ENCODE measurements around the gene LTBP3. TPM values are rescaled to one million over a fixed set of nuclear protein-coding genes. Genes with fewer than 3 reads are reported as not detected.

The LTBP3 gene
- total RNA-seq, 1 experiment from 2014 or later = 53.2 TPM

DNA sequence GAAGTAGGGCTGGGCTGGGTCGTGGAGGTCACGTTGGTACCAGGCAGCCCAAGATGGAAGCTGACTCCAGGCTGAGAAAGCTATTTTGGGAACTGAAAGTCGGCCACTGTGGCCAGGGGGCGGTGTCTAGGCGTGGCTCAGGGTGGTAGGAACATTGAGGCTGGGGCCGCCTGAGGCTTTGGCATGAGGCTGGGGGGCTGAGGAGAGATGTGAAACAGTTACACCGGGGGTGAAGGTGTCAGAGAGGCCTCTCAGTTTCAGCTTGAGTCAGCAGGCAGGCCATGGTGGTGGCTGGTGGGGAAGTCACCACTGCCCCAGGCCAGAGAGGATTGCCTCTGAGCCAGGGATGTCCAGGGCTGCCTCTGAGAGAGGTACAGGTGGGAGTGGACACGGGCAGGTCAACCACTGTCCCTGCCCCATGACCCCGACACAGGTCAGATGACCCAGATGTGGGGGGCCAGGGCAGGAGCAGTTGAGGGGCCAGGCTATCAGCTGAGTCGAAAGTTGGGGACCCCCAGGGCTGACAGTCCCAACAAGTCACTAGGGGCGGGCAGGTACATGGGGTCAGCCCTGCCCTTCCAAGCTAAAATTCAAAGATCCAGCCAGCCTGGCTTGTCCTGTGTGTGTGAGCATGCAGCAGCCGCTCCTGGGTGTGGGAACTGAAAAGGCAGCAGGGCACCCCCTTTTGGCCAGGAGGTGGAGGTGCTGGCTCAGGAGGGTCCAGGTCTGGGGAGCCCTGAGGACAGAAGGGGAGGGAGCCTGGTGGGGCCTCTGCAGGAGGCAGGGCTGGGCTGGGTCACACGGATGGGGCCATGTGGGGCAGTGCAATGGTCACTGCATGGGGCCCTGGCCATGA, 30.3 kb upstream of the LTBP3 start:
- peak; percentile 51 for DNase-seq (ENCODE audit: low spot score)
- in situ Hi-C loops (cut with HindIII; ENCODE audit: low sequenced_read_pairs) = no loop called here

DNA sequence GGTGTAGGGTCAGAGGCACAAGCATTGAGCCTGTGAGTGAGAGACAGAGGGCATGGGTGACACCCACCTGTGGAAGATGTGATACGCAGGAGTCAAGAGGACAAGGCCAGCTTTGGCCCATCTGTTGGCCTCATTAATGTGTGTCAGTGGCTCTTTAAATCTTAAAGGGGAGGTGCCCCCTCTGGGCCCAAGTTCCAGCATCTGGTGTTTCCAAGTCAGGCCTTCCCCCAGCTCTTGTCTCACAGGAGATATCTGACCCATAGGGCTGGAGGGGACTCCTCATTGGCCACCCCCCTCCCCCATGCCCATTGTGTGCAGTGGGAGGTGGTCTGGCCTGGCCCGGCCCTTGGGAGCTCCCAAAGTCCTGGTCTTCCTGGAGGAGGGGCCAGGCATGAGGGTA, 28.5 kb upstream of the LTBP3 start:
- in situ Hi-C loops (cut with HindIII; ENCODE audit: low sequenced_read_pairs) = no loop called here
- DNase-seq (ENCODE audit: low spot score) = peak; percentile 71

GRCh38 chr11:65586247-65586630, 28.1 kb upstream of the LTBP3 start:
- DNase-seq (ENCODE audit: low spot score) = no peak
- in situ Hi-C loops (cut with HindIII; ENCODE audit: low sequenced_read_pairs) = no loop called here

GRCh38 chr11:65585396-65586246, 27.5 kb upstream of the LTBP3 start:
- in situ Hi-C loops (cut with HindIII; ENCODE audit: low sequenced_read_pairs) = no loop called here
- DNase-seq (ENCODE audit: low spot score) = no peak

DNA sequence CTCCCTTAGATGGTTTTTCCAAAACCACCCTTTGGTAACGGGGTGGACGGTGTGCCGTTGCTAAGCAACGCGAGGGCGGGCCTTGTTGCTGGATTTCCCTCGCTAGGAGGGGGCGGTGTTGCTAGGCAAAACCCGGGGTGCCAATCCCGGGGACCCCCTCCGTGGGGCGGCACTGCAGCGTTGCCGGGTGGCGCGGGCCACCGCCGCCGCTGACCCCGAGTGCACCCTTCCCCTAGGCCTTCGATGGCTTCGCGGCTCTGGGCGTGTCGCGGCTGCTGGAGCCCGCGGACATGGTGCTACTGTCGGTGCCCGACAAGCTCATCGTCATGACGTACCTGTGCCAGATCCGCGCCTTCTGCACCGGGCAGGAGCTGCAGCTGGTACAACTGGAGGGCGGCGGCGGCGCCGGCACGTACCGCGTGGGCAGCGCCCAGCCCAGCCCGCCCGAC, 26.6 kb upstream of the LTBP3 start:
- in situ Hi-C loops (cut with HindIII; ENCODE audit: low sequenced_read_pairs) = no loop called here
- DNase-seq (ENCODE audit: low spot score) = peak; percentile 69

- in situ Hi-C loops (cut with HindIII; ENCODE audit: low sequenced_read_pairs) = no loop called here
- DNase-seq (ENCODE audit: low spot score) = no peak
Observed at GRCh38 chr11:65584106-65584505, 25.9 kb upstream of the LTBP3 start.

GRCh38 chr11:65583589-65583988, 25.4 kb upstream of the LTBP3 start:
- no peak for DNase-seq (ENCODE audit: low spot score)
- in situ Hi-C loops (cut with HindIII; ENCODE audit: low sequenced_read_pairs) = no loop called here

- in situ Hi-C loops (cut with HindIII; ENCODE audit: low sequenced_read_pairs) = no loop called here
- no peak for DNase-seq (ENCODE audit: low spot score)
Observed at GRCh38 chr11:65581928-65582327, 23.8 kb upstream of the LTBP3 start.

- no peak for DNase-seq (ENCODE audit: low spot score)
- in situ Hi-C loops (cut with HindIII; ENCODE audit: low sequenced_read_pairs) = no loop called here
Observed at GRCh38 chr11:65580756-65581155, 22.6 kb upstream of the LTBP3 start.

DNA sequence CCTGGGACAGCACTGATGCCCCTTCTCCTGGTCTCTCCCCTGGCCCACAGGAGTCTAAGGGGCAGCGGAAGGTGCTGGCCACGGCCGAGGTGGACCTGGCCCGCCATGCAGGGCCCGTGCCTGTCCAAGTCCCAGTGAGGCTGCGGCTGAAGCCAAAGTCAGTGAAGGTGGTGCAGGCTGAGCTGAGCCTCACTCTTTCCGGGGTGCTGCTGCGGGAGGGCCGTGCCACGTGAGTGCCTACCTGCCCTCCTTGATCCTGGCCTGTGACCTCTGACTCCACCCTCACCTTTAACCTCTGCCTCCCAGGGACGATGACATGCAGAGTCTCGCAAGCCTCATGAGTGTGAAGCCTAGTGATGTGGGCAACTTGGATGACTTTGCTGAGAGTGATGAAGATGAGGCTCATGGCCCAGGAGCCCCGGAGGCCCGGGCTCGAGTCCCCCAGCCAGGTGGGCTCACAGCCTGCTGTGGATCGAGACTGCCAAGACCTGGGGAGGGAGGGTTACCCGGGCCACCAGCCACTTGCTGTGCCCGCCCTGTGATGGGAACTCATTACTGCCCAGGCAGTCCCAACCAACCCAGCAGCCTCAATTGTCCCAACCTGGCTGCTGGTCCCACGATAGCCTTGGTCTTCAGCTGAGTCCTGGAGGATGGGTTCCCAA, 22.0 kb upstream of the LTBP3 start:
- in situ Hi-C loops (cut with HindIII; ENCODE audit: low sequenced_read_pairs) = no loop called here
- DNase-seq (ENCODE audit: low spot score) = no peak

DNA sequence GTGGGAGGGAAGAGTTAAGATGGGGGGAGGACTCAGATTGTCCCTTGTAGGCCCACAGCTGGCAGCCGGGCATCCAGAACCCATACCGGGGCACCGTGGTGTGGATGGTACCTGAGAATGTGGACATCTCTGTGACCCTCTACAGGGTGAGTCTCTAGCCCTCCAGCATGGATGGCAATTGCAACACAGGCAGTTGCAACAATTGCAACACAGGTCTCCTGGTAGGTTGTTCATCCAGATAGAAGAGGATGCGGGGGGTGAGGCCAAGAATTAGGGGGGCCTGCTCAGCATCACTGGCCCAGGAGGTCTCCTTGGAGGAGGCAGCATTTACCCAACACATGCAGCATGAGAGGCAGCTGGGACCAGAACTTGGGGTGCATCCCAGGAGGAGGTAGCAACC, 21.1 kb upstream of the LTBP3 start:
- in situ Hi-C loops (cut with HindIII; ENCODE audit: low sequenced_read_pairs) = no loop called here
- DNase-seq (ENCODE audit: low spot score) = no peak

- in situ Hi-C loops (cut with HindIII; ENCODE audit: low sequenced_read_pairs) = no loop called here
- DNase-seq (ENCODE audit: low spot score) = no peak
Observed at GRCh38 chr11:65578667-65579066, 20.5 kb upstream of the LTBP3 start.

DNA sequence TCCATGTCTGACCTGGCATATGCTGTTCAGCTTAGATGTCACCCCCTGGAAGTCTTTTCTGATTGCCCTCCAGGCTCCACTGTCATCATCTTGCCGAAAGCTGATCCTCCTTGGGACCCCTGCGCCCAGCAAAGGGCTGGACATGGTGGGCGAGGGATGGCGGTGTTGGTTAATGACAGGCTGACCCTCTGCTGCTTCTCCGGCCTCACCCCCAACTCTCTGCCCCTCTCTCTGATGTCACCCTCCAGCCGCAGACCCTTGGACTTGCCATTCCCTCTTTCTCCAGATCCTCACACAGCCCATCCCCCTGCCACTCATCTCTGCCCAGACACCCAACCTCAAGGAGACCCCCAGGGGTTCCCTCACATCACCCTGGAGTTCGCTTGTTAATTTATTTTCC, 20.0 kb upstream of the LTBP3 start:
- no peak for DNase-seq (ENCODE audit: low spot score)
- in situ Hi-C loops (cut with HindIII; ENCODE audit: low sequenced_read_pairs) = no loop called here

DNA sequence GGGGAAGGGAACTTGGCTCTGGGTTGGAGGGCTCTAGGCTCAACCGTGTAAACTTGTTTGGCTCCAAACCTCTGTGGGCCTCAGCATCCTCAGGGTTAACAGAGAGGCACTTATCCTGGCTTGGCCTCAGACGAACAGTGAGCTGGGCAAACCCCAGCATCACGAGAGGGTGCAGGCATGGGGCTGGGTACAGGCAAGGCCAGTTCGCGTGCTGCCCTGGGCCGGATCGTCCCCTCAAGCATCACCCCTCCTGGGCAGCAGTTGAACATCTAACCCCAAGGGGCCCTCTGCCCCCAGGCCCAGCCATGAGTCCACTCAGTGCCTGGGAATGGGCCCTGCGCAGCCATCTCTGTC, 19.6 kb upstream of the LTBP3 start:
- in situ Hi-C loops (cut with HindIII; ENCODE audit: low sequenced_read_pairs) = no loop called here
- no peak for DNase-seq (ENCODE audit: low spot score)

- in situ Hi-C loops (cut with HindIII; ENCODE audit: low sequenced_read_pairs) = no loop called here
- DNase-seq (ENCODE audit: low spot score) = no peak
Observed at GRCh38 chr11:65576867-65577755, 19.0 kb upstream of the LTBP3 start.

DNA sequence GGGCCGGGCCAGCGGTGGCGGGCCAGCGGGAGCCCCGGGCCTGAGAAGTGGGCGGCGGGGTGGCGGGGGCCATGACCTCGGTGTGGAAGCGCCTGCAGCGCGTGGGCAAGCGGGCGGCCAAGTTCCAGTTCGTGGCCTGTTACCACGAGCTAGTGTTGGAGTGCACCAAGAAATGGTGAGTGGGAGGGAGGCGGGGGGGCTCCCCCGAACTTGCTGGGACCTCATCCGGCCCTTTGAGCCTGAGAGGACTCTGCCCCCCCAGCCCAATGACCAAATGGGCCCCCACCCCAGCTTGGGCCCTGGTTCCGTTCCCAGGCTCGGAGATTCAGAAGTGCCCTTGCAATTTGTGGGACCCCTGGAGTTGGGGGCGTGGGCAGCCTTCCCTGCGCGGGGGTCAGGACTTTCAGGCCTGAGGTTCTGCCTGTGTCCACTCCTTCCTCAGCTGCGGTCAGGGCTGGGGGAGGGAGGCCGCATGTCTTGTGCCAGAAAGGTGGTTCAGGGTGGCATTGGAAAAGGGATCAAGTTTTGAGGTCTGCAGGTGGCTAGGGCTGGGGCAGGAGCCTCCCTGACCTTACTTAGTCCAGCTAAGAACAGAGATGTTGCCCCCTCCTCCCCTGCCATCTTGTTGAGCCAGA, 18.2 kb upstream of the LTBP3 start:
- in situ Hi-C loops (cut with HindIII; ENCODE audit: low sequenced_read_pairs) = no loop called here
- no peak for DNase-seq (ENCODE audit: low spot score)

- in situ Hi-C loops (cut with HindIII; ENCODE audit: low sequenced_read_pairs) = no loop called here
- DNase-seq (ENCODE audit: low spot score) = no peak
Observed at GRCh38 chr11:65575568-65576231, 17.5 kb upstream of the LTBP3 start, which contains the start of gene EHBP1L1. Gene EHBP1L1 (plus strand): TSS chr11:65576053. CDS start chr11:65576303, 250 bp downstream.

Data from G401 (cell line).